Smooth muscle cell (in vitro differentiated cells): ENCODE data around the gene SDK2. TPM values are rescaled to one million over a fixed set of nuclear protein-coding genes. Genes with fewer than 3 reads are reported as not detected.
"Not testable (repeated sequence)": the region's sequence is repeated elsewhere in the genome, so short reads cannot be mapped to it uniquely, and the experiment has no call there.

Experiments used
- DNase-seq: peaks from one replicate; lab custom pipeline; 2025; ENCODE audit not compliant: unreplicated experiment; lab: John Stamatoyannopoulos, UW
- H2AFZ ChIP-seq: fragments of 200-600 bp; sonication (generic); 2 replicates; pipeline ENCODE4 v1.6.0; 2016; ENCODE audit warnings: antibody characterized with exemption, low read depth, mild to moderate bottlenecking
- H3F3A ChIP-seq: fragments of 200-600 bp; sonication (generic); 2 replicates; pipeline ENCODE4 v1.6.0; 2017; ENCODE audit warnings: antibody characterized with exemption, low read depth
- H3K27ac ChIP-seq: fragments of 200-600 bp; sonication (generic); 2 replicates; pipeline ENCODE4 v1.5.1; 2016; ENCODE audit warnings: low read depth, mild to moderate bottlenecking
- H3K27me3 ChIP-seq: fragments of 200-600 bp; sonication (generic); 2 replicates; pipeline ENCODE4 v1.6.1; 2016; ENCODE audit warnings: low read depth, mild to moderate bottlenecking
- H3K36me3 ChIP-seq: fragments of 200-600 bp; sonication (generic); 2 replicates; pipeline ENCODE4 v1.5.1; 2016; ENCODE audit warnings: low read depth
- H3K4me1 ChIP-seq: fragments of 200-600 bp; sonication (generic); 2 replicates; pipeline ENCODE4 v1.5.1; 2016; ENCODE audit warnings: low read depth
- H3K4me2 ChIP-seq: fragments of 200-600 bp; sonication (generic); 2 replicates; pipeline ENCODE4 v1.6.0; 2016; ENCODE audit warnings: mild to moderate bottlenecking
- H3K4me3 ChIP-seq: fragments of 200-600 bp; sonication (generic); 2 replicates; pipeline ENCODE4 v1.5.1; 2016; ENCODE audit warnings: mild to moderate bottlenecking
- H3K79me2 ChIP-seq: fragments of 200-600 bp; sonication (generic); 2 replicates; pipeline ENCODE4 v1.6.0; 2016; ENCODE audit warnings: low read depth, mild to moderate bottlenecking
- H3K9ac ChIP-seq: fragments of 200-600 bp; sonication (generic); 2 replicates; pipeline ENCODE4 v1.6.0; 2016; ENCODE audit warnings: low read depth
- H3K9me3 ChIP-seq: fragments of 200-600 bp; sonication (generic); replicated peaks from 2 replicates; pipeline ENCODE4 v1.5.1; 2016; ENCODE audit warnings: low read depth
- H4K20me1 ChIP-seq: fragments of 200-600 bp; sonication (generic); 2 replicates; pipeline ENCODE4 v1.6.0; 2016; ENCODE audit warnings: low read depth
- CTCF ChIP-seq: fragments of 200-600 bp; sonication (generic); IDR thresholded peaks from 2 replicates; pipeline ENCODE4 v1.5.1; 2017; ENCODE audit warnings: borderline replicate concordance, mild to moderate bottlenecking, antibody characterized with exemption; ENCODE audit not compliant: insufficient read depth, poor library complexity, severe bottlenecking
- WGBS: methylation state at CpG from one replicate; pipeline ENCODE4 v1.1.7; 2016; ENCODE audit warnings: low lambda C conversion rate; 5-methylcytosine and 5-hydroxymethylcytosine counted together
- polyA plus RNA-seq: library from polyadenylated mRNA; unstranded; fragments of >200 nt; fragmentation: Nextera tagmentation; extraction: Ambion mirVana; gene quantifications from 2 replicates; pipeline ENCODE4 v1.2.1, GENCODE V29; 2016
- total RNA-seq: library from RNA; depleted of rRNA; stranded (reverse); fragments of >200 nt; gene quantifications from 2 replicates; pipeline ENCODE4 v1.2.3, GENCODE V29; 2014

SDK2 gene
- total and polyA plus RNA-seq, 2 experiments from 2014 or later = 4.6 to 6.5 TPM

- H3F3A ChIP-seq = no peaks in the 10 kb centered on the region
- no peaks in the 10 kb centered on the region for H3K79me2 ChIP-seq
- no peak for TF ChIP-seq CTCF
- 65% methylated on average over 8 of the region's 8 CpGs for WGBS
- no peaks in the 10 kb centered on the region for H3K9me3 ChIP-seq
- no peaks in the 10 kb centered on the region for H3K36me3 ChIP-seq
- no peaks in the 10 kb centered on the region for H4K20me1 ChIP-seq
- no peak for DNase-seq
- H3K9ac ChIP-seq = no peak overlapping the region
- H3K4me2 ChIP-seq = no peak overlapping the region
- no peaks in the 10 kb centered on the region for H3K4me1 ChIP-seq
- H3K27ac ChIP-seq = no peak overlapping the region
- H3K27me3 ChIP-seq = no peaks in the 10 kb centered on the region
- H2AFZ ChIP-seq = no peak overlapping the region
- H3K4me3 ChIP-seq = no peak overlapping the region
Observed at GRCh38 chr17:73462823-73463222, 181.4 kb downstream of the SDK2 start.

- Histone ChIP-seq H3K4me3 (no peak overlapping the region), H3K79me2 (no peaks in the 10 kb centered on the region), H3K27me3 (no peaks in the 10 kb centered on the region), H3K4me2 (no peak overlapping the region), H3K4me1 (no peaks in the 10 kb centered on the region), H3K9me3 (no peaks in the 10 kb centered on the region), H2AFZ (no peak overlapping the region), H3K27ac (no peak overlapping the region), H3K36me3 (no peaks in the 10 kb centered on the region), H3F3A (no peaks in the 10 kb centered on the region), H3K9ac (no peak overlapping the region), H4K20me1 (no peaks in the 10 kb centered on the region)
- no peak for DNase-seq
- 81% methylated on average over 7 of the region's 7 CpGs for WGBS
- TF ChIP-seq CTCF = no peak
Observed at GRCh38 chr17:73459980-73460379, 184.3 kb downstream of the SDK2 start.

GRCh38 chr17:73455767-73456166 is 188.5 kb downstream of the SDK2 start:
- Histone ChIP-seq H3K79me2 (no peaks in the 10 kb centered on the region), H2AFZ (no peak overlapping the region), H3K4me3 (no peak overlapping the region), H3K27me3 (no peaks in the 10 kb centered on the region), H3F3A (no peaks in the 10 kb centered on the region), H3K4me1 (no peaks in the 10 kb centered on the region), H3K36me3 (no peaks in the 10 kb centered on the region), H3K4me2 (no peak overlapping the region), H3K9ac (no peak overlapping the region), H4K20me1 (no peaks in the 10 kb centered on the region), H3K27ac (no peak overlapping the region), H3K9me3 (no peaks in the 10 kb centered on the region)
- 91% methylated on average over 10 of the region's 18 CpGs for WGBS
- TF ChIP-seq CTCF = no peak
- DNase-seq = no peak

GRCh38 chr17:73455050-73455687 is 189.1 kb downstream of the SDK2 start:
- 90% methylated on average over 19 of the region's 21 CpGs for WGBS
- no peak overlapping the region for H3K4me3 ChIP-seq
- no peaks in the 10 kb centered on the region for H3K36me3 ChIP-seq
- TF ChIP-seq CTCF = no peak
- H4K20me1 ChIP-seq = no peaks in the 10 kb centered on the region
- no peaks in the 10 kb centered on the region for H3K4me1 ChIP-seq
- H3K79me2 ChIP-seq = no peaks in the 10 kb centered on the region
- H3K27me3 ChIP-seq = no peaks in the 10 kb centered on the region
- H3K4me2 ChIP-seq = no peak overlapping the region
- no peaks in the 10 kb centered on the region for H3K9me3 ChIP-seq
- H3K9ac ChIP-seq = no peak overlapping the region
- no peak for DNase-seq
- H2AFZ ChIP-seq = no peak overlapping the region
- H3K27ac ChIP-seq = no peak overlapping the region
- H3F3A ChIP-seq = no peaks in the 10 kb centered on the region

- not testable (repeated sequence) for H3K4me1 ChIP-seq, H3K36me3 ChIP-seq, H4K20me1 ChIP-seq, H2AFZ ChIP-seq, H3K27me3 ChIP-seq, H3F3A ChIP-seq, DNase-seq, H3K9me3 ChIP-seq, H3K79me2 ChIP-seq, H3K4me3 ChIP-seq, H3K27ac ChIP-seq, H3K4me2 ChIP-seq, H3K9ac ChIP-seq
- whole genome bisulfite sequencing = 92% methylated on average over 2 of the region's 2 CpGs
Observed at GRCh38 chr17:73453494-73453893, 190.8 kb downstream of the SDK2 start.
